GM21390 (cell line): Measurements from ENCODE around the gene LTK.
"Not testable (repeated sequence)": the region's sequence is repeated elsewhere in the genome, so short reads cannot be mapped to it uniquely, and the experiment has no call there.

Experiments
- ATAC-seq: cut with Tn5 transposase; IDR thresholded peaks from one replicate; pipeline ENCODE4 v1.9.1; 2021; ENCODE audit not compliant: unreplicated experiment

LTK gene

DNA sequence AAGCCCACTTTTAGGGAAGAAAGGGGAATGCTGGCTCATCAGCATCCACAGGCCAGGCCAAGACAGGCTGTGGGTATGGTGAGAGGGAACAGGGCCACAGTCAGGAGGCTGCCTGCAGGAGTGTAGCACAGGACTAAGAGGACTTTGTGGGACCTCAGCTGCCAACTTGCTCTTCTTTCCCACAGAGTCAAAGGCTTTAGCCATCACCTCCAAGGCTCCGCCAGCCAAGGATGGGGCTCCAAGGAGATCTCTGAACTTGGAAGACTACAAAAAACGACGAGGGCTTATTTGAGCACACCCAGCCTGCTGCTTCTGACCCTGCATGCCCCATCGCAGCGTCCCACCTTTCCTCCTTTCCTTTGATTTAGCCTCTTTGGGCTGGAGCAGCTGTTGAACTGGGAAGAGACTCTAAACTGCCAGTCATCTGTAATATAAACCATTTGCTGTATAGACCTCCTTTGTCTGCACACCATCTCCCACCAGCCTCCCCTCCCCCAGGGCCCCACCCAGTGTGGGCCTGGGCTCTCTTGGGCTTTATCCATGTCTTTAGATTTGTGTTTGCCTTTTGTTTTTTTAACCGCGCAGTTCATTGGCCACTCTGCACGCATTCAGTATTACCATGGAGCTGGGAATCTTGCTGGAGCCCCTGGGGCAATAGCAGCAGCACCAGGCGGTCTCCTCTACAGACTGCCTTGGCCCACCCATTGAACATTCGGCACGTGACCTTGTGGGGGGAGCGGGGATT, 33.1 kb downstream of the LTK start:
- no peak for ATAC-seq

DNA sequence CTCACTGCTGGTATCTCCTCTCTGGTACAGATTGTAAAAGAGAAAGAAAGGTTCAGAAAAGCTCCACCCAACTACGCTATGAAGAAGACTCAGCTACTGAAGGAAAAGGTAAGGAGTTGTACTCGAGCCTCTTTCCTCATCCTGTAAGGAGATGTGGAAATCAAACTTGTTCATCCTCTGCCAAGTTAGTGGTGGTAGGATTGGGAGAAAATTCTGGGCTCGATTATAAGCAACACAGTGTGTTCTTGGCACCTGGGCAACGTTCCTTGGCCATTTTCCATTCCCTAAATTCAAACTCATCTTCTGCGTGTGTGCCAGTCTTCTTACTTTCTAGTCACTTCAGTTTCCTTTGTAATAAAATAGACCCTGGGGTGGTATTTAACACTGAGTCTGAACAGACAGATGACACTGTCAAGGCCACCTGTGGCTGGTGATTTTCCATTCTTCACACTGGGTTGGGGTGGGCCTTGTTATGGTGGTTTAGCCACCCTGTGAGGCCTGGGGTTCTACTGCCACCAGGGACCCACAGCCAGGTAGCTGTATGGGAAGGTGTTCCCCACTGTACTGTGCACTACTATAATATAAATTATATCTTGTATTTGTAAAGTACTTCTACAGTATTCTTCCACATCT, 37.1 kb downstream of the LTK start:
- no peak for ATAC-seq

DNA sequence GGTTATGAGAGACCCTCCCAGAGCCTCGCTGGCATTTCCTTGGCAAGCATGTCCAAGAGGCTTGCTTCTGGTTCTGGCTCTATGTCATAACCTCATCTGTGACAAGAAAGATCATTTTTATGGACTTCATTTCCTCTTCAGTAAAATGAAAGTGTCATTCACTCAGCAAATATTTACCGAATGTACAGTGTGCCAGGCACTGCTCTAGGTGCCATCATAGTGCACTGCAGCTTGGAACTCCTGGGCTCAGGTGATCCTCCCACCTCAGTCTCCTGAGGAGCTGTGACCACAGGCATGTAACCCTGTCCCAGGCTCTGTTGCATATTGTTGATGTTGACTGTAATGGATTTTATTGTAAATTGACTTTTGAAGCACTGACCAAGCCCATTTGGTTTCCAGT, 38.7 kb downstream of the LTK start:
- ATAC-seq = no peak

DNA sequence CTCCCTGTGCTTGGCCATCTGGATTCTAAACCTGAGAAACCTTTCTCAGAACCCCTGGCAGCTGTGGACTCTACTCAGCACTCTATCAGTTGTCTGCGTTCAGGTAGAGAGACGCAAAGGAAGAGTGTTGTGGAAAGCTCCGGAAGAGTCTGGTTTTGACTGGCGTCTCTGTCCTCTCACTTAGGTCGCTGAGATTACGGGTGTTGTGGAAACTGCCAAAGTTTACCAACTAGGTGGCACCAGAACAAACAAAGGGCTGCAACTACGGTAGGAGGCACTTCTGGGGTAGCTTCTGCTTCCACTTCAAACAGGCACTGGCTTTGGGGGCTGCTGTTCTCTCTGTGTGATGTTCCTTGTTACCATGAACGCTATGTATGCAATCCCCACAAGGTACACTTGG, 39.2 kb downstream of the LTK start:
- no peak for ATAC-seq

DNA sequence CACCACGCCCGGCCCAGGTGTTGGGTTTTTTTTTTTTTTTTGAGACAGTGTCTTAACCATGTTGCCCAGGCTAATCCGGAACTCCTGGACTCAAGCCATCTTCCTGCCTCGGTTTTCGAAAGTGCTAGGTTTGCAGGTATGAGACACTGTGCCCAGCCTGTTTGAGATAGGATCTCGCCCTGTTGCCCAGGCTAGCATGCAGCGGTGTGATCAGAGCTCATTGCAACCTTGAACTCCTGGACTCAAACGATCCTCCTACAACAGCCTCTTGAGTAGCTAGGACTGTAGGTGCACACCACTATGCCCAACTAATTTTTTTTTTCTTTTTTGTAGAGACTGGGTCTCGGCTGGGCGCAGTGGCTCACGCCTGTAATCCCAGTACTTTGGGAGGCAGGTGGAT, 40.2 kb downstream of the LTK start:
- ATAC-seq = no peak

DNA sequence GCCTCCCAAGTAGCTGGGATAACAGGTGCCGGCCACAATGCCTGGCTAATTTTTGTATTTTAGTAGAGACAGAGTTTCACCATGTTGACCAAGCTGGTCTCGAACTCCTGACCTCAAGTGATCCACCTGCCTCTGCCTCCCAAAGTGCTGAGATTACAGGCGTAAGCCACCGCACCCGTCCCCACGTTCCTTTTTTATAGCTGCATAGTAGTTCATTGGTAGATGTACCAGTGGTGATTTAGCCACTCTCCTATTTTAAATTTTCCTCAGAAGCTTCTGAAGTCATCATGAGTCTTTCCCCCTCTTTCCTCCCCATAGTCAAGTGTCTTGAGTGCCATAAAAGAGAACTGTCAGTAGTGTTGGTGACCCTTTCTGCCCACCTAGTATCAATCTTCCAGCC, 44.0 kb downstream of the LTK start:
- not testable (repeated sequence) for ATAC-seq

DNA sequence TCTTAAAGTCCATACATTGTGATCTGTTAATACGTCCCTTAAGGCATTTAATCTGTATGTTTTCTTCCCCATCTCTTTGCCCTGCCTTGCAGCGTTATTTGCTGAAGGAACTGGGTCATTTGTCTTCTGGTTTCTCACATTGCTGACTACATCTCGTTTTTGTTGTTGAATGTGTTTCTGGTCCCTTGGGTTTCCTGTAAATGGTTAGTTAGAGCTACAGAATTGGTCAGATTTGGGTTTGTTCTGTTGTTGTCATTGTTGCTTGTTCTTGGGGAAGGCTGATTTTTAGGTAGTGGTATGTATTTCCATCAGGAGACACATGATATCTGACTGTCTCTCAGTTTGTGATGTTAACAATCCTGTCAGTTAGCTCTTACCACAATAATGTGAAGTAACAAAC, 46.9 kb downstream of the LTK start:
- ATAC-seq = no peak

DNA sequence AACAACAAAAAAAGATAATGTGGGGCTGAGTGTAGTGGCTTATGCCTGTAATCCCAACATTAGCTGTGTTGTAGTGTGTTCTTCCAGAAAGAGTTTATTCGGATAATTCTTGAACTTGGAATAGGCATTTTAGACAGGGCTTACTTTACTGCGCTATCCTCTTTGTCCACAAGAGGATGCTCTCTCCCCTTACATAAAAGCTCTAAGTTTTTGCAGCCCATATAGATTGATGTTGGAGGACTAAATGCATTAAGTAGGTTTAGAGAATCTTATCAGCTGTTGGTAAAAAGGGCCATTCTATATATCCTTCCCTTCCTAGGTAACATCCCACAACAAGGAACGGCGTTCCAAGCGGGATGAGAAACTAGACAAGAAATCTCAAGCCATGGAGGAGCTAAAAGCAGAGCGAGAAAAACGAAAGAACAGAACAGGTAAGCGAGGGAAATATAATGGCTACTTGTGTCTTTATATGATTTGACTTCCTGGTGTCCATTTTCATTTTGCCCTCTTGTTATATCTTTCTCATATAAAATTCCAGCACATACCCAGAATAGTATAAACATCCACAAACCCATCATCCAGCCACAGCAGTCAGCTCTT, 47.7 kb downstream of the LTK start:
- no peak for ATAC-seq

DNA sequence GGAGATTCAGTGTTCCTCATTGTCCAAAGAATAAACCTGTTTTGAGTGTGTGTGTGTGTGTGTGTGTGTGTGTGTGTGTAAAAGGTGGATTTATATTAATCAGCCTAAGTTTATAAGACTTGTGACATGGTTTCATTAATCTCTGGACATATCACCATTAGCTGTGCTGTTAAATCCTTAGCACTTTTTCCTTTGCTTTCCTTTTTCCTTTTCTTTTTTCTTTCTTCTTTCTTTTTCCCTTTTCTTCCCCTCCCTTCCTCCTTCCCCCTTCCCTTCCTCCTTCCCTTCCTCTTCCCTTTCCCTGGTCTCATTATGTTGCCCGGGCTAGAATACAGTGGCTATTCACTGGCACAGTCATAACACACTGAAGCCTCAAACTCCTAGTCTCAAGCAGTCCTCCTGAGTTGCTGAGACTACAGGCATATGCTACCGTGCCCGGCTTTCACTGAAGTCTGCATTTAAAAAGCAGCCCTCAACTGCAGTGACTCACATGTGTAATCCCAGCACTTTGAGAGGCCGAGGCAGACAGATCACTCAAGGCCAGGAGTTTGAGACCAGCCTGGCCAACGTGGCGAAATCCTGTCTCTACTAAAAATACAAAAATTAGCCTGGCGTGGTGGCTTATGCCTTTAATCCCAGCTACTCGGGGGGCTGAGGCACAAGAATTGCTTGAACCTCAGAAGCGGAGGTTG, 48.6 kb downstream of the LTK start:
- ATAC-seq = no peak

DNA sequence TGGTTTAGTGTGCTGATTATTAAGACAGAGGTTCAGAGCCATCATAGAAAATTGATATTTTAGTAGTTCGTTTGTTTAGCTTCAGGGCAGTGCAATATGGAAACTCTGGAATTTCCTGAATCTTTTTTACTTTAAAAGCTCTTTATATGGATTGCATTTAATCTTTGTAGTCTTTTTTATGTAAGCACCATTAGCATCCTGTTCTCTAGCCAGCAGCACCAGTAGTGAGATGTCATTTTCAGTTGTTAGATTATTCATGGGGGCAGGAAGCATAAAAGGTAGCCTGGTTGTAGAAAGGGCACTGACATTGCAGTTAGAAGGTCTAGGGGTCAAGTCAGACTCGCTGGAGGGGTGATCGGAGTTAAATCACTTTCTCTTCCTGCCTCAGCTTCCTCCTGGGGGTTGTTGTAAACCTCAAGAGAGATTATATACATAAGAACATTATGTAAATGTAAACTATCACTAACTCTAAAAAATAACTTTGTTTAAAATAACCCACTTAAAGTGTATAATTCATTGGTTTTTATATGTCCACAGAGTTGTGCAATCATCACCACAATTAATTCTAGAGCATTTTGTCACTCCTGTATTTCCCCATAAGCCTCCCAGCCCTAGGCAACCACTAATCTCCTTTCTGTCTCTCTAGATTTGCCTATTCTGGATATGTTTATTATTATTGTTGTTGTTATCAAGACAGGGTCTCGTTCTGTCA, 51.4 kb downstream of the LTK start:
- no peak for ATAC-seq
